NCI-H69 (cell line): ENCODE results near the gene ESYT2.

Experiments used
- DNase-seq: peaks from one replicate; lab custom pipeline; 2025; lab: John Stamatoyannopoulos, UW

Gene ESYT2

DNA sequence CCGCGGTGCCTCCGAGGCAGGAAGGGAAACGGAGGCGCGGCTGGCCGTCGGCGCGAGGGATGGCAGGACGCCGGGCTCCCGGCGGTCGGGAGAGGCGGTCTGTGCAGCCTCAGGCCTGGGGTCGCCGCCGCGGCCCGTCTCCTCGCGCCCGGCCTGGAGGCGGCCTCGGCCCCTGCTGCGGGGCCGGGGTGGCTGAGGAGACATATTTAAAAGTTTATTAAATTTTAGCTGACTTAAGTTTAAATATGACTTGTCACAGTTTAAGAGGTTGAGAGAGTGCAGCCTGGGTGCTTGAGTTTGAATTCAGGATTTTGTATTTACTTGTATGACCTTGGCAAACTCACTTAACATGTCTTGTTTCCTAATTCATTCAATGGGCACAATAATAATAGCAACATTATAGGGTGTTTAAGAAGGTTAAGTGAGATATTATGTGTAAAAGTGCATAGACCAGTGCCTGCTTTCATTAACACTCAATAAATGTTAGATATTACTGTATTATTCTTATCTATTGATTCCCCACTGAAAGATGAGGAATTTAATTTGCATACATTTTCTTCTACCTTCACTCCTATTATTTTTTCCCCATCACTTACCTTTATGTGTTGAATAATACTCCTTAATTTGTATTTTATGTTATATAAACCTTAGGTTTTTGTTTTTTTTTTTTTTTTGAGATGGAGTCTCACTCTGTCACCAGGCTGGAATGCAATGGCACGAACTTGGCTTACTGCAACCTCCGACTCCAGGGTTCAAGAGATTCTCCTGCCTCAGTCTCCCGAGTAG, 27.8 kb upstream of the ESYT2 start:
- DNase-seq: no peak

- no peak for DNase-seq
Measured at GRCh38 chr7:158854681-158855081, 25.4 kb upstream of the ESYT2 start.

GRCh38 chr7:158850545-158851102, 21.3 kb upstream of the ESYT2 start:
- no peak for DNase-seq

GRCh38 chr7:158849768-158850544, 20.6 kb upstream of the ESYT2 start:
- DNase-seq: peak; percentile 34

- no peak for DNase-seq
Measured at GRCh38 chr7:158849442-158849767, 20.1 kb upstream of the ESYT2 start.

DNA sequence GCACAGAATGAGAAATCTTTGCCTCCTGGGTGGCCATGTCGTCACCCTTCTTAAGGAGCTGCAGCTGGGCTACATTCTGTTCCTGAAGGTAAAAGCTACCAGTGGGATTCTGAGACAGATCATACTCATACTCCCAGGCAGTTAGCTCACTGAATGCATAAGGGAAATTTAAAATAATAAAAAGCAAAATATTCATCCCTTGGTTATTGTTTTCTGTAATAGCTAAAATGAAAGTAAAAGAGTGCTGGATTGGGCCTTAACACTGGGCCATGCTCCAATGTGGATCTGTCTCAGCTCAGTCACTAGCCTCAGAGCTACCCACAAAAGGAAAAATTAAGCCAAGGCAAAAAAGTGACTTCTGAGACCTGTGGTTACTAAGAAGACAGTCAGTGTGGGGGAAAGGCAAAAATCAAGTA, 18.1 kb upstream of the ESYT2 start:
- no peak for DNase-seq

GRCh38 chr7:158846304-158846703, 17.0 kb upstream of the ESYT2 start:
- no peak for DNase-seq

GRCh38 chr7:158843771-158844170, 14.5 kb upstream of the ESYT2 start:
- no peak for DNase-seq

- no peak for DNase-seq
Measured at GRCh38 chr7:158842486-158842885, 13.2 kb upstream of the ESYT2 start.

- no peak for DNase-seq
Measured at GRCh38 chr7:158840604-158841003, 11.3 kb upstream of the ESYT2 start.

- peak; percentile 64 for DNase-seq
Measured at GRCh38 chr7:158839177-158839576, 9.9 kb upstream of the ESYT2 start.

GRCh38 chr7:158837790-158838637, 8.7 kb upstream of the ESYT2 start:
- peak; percentile 80 for DNase-seq

DNA sequence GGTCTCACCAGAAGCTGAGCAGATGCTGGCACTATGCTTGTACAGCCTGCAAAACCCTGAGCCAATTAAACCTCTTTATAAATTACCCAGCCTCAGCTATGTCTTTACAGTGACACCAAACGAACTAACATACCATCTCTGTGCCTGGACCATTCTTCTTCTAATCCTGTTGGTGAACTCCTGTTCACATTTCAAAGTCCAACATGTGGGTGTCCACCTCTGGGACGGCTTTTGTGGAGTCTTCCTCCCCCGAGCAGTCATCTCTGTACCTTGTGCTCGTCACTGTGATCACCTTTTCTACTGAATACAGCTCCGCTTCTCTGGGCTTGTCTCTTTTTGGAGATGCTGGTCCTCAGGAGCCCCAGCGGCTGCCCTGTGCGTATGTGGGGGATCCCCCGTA, 7.4 kb upstream of the ESYT2 start:
- DNase-seq: no peak

DNA sequence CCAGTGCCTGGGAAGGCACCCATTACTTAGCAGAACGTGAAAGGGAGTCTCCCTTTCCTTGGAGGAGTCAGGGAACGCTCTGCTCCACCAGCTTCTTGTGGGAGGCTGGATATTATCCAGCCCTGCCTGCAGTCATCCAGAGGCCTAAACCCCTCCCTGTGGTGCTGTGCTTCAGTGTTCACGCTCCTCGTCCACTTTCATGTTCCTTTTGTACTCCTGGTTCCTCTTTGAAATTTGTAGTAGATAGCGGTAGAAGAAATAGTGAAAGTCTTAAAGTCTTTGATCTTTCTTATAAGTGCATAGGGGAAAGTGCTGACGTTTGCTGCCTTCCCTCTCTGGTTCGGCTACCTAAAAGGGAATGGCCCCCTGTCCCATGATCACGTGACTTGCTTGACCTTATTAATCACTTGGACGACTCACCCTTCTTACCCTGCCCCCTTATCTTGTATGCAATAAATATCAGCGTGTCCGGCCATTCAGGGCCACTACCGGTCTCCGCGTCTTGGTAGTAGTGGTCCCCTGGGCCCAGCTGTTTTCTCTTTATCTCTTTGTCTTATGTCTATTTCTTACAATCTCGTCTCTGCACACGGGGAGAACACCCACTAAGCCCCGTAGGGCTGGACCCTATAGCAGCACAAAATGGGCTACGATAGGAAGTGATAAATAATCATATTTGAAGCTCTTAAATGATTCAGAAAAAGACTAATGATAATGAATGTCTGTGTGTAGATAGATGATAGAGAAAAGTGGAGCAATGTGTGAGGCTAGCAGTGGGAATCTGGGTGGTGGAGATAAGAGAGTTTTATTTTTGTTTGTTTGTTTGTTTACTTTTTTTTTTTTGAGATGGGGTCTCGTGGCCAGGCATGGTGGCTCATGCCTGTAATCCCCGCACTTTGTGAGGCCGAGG, 5.8 kb upstream of the ESYT2 start:
- DNase-seq: no peak

DNA sequence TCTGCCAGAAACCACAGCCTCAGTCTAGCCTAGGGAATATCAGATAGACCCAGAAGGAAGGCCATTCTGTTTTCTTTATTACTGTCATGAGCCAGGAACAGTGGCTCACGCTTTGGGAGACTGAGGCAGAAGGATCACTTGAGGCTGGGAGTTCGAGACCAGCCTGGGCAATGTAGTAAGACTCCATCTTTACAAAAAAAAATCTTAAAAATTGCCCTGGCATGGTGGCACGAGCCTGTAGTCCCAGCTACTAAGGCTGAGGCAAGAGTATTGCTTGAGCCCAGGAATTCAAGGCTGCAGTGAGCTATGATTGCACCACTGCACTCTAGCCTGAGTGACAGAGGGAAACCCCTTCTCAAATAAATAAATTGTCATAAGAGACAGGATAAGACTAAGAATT, 3.7 kb upstream of the ESYT2 start:
- no peak for DNase-seq

GRCh38 chr7:158831738-158832091, 2.4 kb upstream of the ESYT2 start:
- no peak for DNase-seq

DNA sequence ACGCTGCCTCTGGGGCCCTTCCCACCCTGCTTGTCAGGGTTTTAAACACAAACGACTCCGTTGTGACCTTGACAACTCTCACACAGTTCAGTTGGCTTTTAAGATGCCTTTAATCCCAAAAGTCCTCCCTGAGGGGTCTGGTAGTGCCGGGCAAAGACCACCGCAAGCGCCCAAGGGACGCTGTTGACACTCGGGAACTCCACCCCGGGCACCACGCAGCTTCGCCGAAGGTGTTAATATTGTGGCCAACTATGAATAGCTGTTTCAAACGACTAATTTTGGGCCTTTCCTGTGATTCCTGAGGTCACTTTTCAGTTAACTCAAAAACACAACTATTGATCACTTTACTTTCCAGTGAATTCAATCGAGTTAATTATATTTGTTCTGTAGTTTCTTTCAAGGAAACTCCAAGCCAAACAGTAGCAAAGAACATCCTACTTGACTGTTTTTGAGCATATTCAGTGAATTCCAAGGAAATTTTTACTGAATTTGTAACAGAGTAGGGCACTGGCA, 958 bp upstream of the ESYT2 start:
- no peak for DNase-seq

- DNase-seq: peak; percentile 90
Measured at GRCh38 chr7:158829021-158829341, 328 bp downstream of the ESYT2 start.

DNA sequence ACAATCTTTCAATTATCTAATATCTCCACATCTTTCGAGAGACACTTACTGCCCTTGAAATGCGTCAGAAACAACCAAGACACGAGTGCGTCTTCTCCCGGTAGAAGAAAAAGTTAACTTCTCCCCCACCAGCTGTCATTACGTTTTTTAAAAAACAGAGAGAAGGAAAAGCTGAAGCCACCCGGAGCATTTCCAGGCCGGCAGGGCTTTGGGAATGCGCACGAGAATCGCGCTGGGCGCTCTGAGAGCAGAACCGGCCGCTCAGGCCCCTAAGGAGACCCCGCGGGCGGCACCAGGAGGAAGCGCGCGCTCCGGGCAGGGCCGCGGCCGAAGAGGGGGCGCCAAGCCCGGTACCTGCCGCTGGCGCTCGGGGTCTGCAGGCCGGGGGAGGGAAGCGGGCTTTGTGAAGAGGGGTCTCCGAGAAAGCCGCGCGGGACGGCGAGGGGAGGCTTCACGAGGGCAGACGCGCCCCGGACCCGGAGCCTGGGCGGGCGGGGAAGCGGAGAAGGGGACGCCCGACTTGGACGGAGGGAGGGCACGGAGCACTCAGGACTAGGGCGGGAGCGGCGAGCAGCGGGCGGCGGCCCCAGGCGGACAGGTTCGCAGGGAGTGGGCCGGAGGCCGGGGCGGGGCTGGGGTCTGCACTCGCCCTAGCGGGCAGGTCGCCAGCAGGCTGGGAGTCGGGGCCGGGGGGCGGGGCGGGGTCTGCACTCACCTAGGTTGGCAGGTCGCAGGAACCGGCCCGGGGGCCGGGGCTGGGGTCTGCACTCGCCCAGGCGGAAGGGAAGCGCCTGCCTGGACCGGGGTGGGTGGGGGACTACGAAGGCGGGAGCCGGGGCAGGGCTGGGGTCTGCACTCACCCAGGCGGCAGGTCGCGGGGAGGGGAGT, 932 bp downstream of the ESYT2 start:
- peak; percentile 69 for DNase-seq

GRCh38 chr7:158827411-158828132, 1.7 kb downstream of the ESYT2 start:
- DNase-seq: no peak
